Measurements from ENCODE around the gene LZIC. TPM values are rescaled to one million over a fixed set of nuclear protein-coding genes. Genes with fewer than 3 reads are reported as not detected.

Gene LZIC
- total RNA-seq, 1 experiment from 2014 or later = 37.2 TPM

DNA sequence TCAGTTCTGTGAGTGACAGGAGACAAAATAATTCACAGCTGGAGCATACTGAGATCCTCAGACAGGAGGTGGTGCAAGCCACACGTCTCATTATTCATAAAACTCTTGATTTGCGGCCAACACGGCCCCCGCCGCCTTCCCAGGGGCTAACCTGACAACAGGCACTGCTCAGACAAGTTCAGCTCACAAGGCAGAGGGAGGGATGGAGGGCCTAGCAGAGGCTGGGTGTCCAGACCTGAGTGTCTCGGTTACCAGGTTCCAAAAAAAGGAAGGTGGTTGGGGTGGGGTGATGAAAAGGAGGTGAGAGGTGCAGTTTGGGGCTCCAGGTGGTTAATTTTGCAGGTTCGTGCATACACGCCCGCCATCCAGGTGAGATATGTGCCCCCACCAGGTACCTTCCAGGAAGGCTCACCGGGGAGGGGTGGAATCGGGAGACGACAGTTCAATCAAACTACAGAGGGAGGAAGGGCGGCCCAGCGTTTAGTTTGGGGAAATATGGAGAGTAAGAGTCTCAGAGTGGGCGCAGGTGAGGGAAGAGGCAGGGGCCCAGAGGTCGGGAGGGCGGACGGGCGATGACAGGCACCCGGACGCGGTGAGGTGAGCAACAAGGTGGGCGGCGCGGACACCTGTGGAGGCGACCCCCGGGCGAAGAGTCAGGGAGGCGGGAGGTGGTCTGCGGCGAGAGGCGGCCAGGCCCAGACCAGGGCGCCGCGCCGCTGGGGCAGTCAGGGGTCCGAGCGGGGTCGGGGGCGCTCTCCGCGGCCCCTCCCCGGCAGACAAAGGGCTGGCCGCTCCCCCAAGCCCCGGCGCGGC, 33.8 kb downstream of the LZIC start:
- H3K4me1 Mint-ChIP-seq (ENCODE audit: insufficient read depth, unreplicated experiment) = peaks cover 30% of the 10 kb centered on the region
- ChIA-PET CTCF (interaction anchor here (0.7 to 0.9 kb wide), 3 partner anchors 12 to 33 kb away, joined by 3 read pairs; no protein-coding TSS in a partner anchor), POLR2A (interaction anchor here (0.7 to 4.6 kb wide), 6 partner anchors 17 to 143 kb away, joined by 3 to 77 read pairs (median 5); partner anchors contain the start of genes LZIC and NMNAT1)
- TF ChIP-seq, protein P1, sequence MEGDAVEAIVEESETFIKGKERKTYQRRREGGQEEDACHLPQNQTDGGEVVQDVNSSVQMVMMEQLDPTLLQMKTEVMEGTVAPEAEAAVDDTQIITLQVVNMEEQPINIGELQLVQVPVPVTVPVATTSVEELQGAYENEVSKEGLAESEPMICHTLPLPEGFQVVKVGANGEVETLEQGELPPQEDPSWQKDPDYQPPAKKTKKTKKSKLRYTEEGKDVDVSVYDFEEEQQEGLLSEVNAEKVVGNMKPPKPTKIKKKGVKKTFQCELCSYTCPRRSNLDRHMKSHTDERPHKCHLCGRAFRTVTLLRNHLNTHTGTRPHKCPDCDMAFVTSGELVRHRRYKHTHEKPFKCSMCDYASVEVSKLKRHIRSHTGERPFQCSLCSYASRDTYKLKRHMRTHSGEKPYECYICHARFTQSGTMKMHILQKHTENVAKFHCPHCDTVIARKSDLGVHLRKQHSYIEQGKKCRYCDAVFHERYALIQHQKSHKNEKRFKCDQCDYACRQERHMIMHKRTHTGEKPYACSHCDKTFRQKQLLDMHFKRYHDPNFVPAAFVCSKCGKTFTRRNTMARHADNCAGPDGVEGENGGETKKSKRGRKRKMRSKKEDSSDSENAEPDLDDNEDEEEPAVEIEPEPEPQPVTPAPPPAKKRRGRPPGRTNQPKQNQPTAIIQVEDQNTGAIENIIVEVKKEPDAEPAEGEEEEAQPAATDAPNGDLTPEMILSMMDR (IDR thresholded peaks at IDR 0.05; ENCODE audit: unreplicated experiment) = no peak
- intact Hi-C loops (cut with micrococcal nuclease) = loop anchor here (5.0 kb wide), 1 partner anchor 82 kb away; no protein-coding TSS in a partner anchor
- BruUV-seq (replicated peaks) = no TSS peak
- H3K36me3 Mint-ChIP-seq (ENCODE audit: insufficient read depth, unreplicated experiment) = no peaks in the 10 kb centered on the region
- H3K4me3 Mint-ChIP-seq (ENCODE audit: unreplicated experiment) = peak overlapping the region; percentile 91
- no peaks in the 10 kb centered on the region for H3K9me3 Mint-ChIP-seq (ENCODE audit: unreplicated experiment)
- H3K27ac Mint-ChIP-seq (ENCODE audit: low read depth, unreplicated experiment) = peak overlapping the region; percentile 94
- no peaks in the 10 kb centered on the region for H3K27me3 Mint-ChIP-seq (ENCODE audit: insufficient read depth, unreplicated experiment)
- peak; percentile 48 for DNase-seq (ENCODE audit: unreplicated experiment)

DNA sequence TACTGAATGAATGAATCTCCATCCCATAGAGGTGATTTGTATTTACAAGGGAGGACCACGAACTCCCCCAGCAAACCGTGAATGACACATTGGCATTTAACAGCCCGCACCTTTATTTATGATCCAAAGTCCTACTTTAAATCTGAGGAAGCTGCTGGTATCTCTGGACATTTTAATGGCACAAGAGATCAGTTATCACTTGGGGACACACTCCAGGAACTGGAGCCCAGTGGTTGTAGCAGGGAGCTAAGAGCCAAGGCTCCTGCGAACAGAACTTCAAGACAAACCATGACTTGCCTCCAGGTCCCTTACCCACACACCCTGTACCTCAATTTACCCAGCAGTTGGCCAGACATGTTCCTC, 34.3 kb downstream of the LZIC start:
- POLR2A ChIA-PET = interaction anchor here (0.7 to 4.6 kb wide), 5 partner anchors 16 to 142 kb away, joined by 3 to 77 read pairs (median 4); partner anchors contain the start of genes LZIC and NMNAT1
- intact Hi-C loops (cut with micrococcal nuclease) = no loop called here
- no peaks in the 10 kb centered on the region for H3K36me3 Mint-ChIP-seq (ENCODE audit: insufficient read depth, unreplicated experiment)

DNA sequence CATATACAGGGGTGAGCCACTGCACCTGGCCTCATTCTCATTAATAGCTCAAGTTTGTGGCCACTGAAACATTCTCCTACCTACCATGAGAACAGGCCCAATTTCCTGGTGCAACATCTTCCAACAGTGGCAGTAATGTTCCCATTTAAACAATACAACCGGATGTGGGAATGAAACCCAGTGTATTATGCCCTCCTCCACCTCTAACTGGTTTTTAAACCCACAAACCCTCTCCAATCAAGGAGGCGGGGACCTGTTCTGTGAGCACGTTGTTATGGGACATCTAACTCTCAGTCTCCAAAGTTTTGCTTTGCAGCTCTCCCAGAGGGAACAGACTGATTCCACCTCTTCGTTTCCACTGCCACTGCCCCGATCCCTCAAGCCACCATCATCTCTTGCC, 35.8 kb downstream of the LZIC start:
- peaks cover 30% of the 10 kb centered on the region for H3K4me1 Mint-ChIP-seq (ENCODE audit: insufficient read depth, unreplicated experiment)

More for the DNA sequence above, 34.3 kb downstream of the LZIC start:
- Mint-ChIP-seq H3K4me1 (ENCODE audit: insufficient read depth, unreplicated experiment) (peaks cover 30% of the 10 kb centered on the region), H3K27ac (ENCODE audit: low read depth, unreplicated experiment) (peak overlapping the region; percentile 94), H3K4me3 (ENCODE audit: unreplicated experiment) (peak overlapping the region; percentile 91), H3K27me3 (ENCODE audit: insufficient read depth, unreplicated experiment) (no peaks in the 10 kb centered on the region), H3K9me3 (ENCODE audit: unreplicated experiment) (no peaks in the 10 kb centered on the region)
- BruUV-seq (replicated peaks) = TSS peak; percentile 50
- DNase-seq (ENCODE audit: unreplicated experiment) = no peak
- CTCF ChIA-PET = interaction anchor here (0.7 to 0.9 kb wide), 3 partner anchors 11 to 33 kb away, joined by 3 read pairs; no protein-coding TSS in a partner anchor
- TF ChIP-seq, protein P1 (IDR thresholded peaks at IDR 0.05; ENCODE audit: unreplicated experiment) = no peak

More for the DNA sequence above, 35.8 kb downstream of the LZIC start:
- BruUV-seq (replicated peaks) = no TSS peak
- no peak for DNase-seq (ENCODE audit: unreplicated experiment)
- no peaks in the 10 kb centered on the region for H3K36me3 Mint-ChIP-seq (ENCODE audit: insufficient read depth, unreplicated experiment)
- H3K27ac Mint-ChIP-seq (ENCODE audit: low read depth, unreplicated experiment) = no peak overlapping the region
- intact Hi-C loops (cut with micrococcal nuclease) = no loop called here
- ChIA-PET POLR2A (interaction anchor here (0.6 to 4.6 kb wide), 3 partner anchors 15 to 993 kb away, joined by 3 to 77 read pairs (median 3); partner anchors contain the start of genes LZIC and NMNAT1), CTCF (interaction anchor here (0.8 to 1.5 kb wide), 2 partner anchors 36 to 39 kb away, joined by 3 to 4 read pairs; partner anchors contain the start of genes LZIC and NMNAT1)
- H3K4me3 Mint-ChIP-seq (ENCODE audit: unreplicated experiment) = no peak overlapping the region
- TF ChIP-seq, protein P1 (IDR thresholded peaks at IDR 0.05; ENCODE audit: unreplicated experiment) = no peak
- H3K9me3 Mint-ChIP-seq (ENCODE audit: unreplicated experiment) = no peaks in the 10 kb centered on the region
- H3K27me3 Mint-ChIP-seq (ENCODE audit: insufficient read depth, unreplicated experiment) = no peaks in the 10 kb centered on the region
